HepG2 (cell line): ENCODE data around the gene DCAF7. TPM values are rescaled to one million over a fixed set of nuclear protein-coding genes. Genes with fewer than 3 reads are reported as not detected.

Experiments
- CSRNP1 ChIP-seq: sonication (generic); formaldehyde crosslinking; IDR thresholded peaks from 2 replicates; pipeline ENCODE4 v1.8.1; 2023; ENCODE audit warnings: mild to moderate bottlenecking, missing genetic modification reagents
- KLF11 ChIP-seq: IDR thresholded peaks from 2 replicates; pipeline ENCODE4 v1.6.1; 2016; ENCODE audit warnings: missing compliant biosample characterization
- MZF1 ChIP-seq: sonication (generic); formaldehyde crosslinking; IDR thresholded peaks from 2 replicates; pipeline ENCODE4 v1.8.1; 2023; ENCODE audit warnings: mild to moderate bottlenecking, missing genetic modification reagents, borderline replicate concordance
- NPAS2 ChIP-seq: sonication (generic); formaldehyde crosslinking; IDR thresholded peaks from 2 replicates; pipeline ENCODE4 v1.8.0; 2022; ENCODE audit warnings: mild to moderate bottlenecking, missing genetic modification reagents, borderline replicate concordance
- PAWR ChIP-seq: sonication (generic); formaldehyde crosslinking; IDR thresholded peaks from 2 replicates; pipeline ENCODE4 v1.4.0; 2020; ENCODE audit warnings: missing genetic modification reagents, mild to moderate bottlenecking, borderline replicate concordance
- PAXIP1 ChIP-seq: sonication (generic); formaldehyde crosslinking; conservative IDR thresholded peaks from 2 replicates; pipeline ENCODE4 v1.4.0; 2020; ENCODE audit warnings: mild to moderate bottlenecking, missing genetic modification reagents, moderate library complexity
- PRMT3 ChIP-seq: sonication (generic); formaldehyde crosslinking; IDR thresholded peaks from 2 replicates; pipeline ENCODE4 v1.8.1; 2022; ENCODE audit warnings: low read depth, mild to moderate bottlenecking, moderate library complexity, missing genetic modification reagents, borderline replicate concordance
- SRSF9 ChIP-seq: fragments of 200-400 bp; formaldehyde crosslinking; IDR thresholded peaks from 2 replicates; pipeline ENCODE4 v1.6.1; 2018; ENCODE audit warnings: borderline replicate concordance, mild to moderate bottlenecking, low read depth, low read length; ENCODE audit not compliant: insufficient read depth, poor library complexity, severe bottlenecking
- ZBTB46 ChIP-seq: sonication (generic); formaldehyde crosslinking; IDR thresholded peaks from 2 replicates; pipeline ENCODE4 v1.4.0; 2020; ENCODE audit warnings: mild to moderate bottlenecking, missing genetic modification reagents, borderline replicate concordance
- ZNF232 ChIP-seq: sonication (generic); formaldehyde crosslinking; IDR thresholded peaks from 2 replicates; pipeline ENCODE4 v1.4.0; 2020; ENCODE audit warnings: missing genetic modification reagents, borderline replicate concordance
- ZNF773 ChIP-seq: sonication (generic); formaldehyde crosslinking; IDR thresholded peaks from 2 replicates; pipeline ENCODE4 v1.4.0; 2020; ENCODE audit warnings: missing genetic modification reagents, borderline replicate concordance
- polyA plus RNA-seq, 8 experiments: library from polyadenylated mRNA; depleted of rRNA in 3 of 8; stranded (reverse) in 7 of 8; unstranded in 1 of 8; fragments of >200 nt; fragmentation: Illumina TruSeq in 4 of 8; extraction: Trizol in 4 of 8; gene quantifications; 2 replicates each; pipeline versions ENCODE4 v1.2.1 to v1.2.3, GENCODE V29; 2011 to 2016; ENCODE audit warnings: low read depth in 4 of 8, missing spikeins in 1 of 8, mixed read lengths in 1 of 8; ENCODE audit not compliant: insufficient read depth in 1 of 8
- total RNA-seq, 5 experiments: library from RNA; depleted of rRNA; stranded (reverse); fragments of >200 nt; fragmentation: Illumina TruSeq; extraction: Trizol; gene quantifications; 2 replicates each; pipeline ENCODE4 v1.2.3, GENCODE V29; 2016; ENCODE audit warnings: low read depth in 1 of 5
- TF ChIP-seq, protein P1 (sequence below): sonication (generic); formaldehyde crosslinking; IDR thresholded peaks from 2 replicates; pipeline ENCODE4 v1.4.0; 2020; ENCODE audit warnings: missing genetic modification reagents; ENCODE audit errors: not compliant biosample characterization
- TF ChIP-seq, protein P2 (sequence below): sonication (generic); formaldehyde crosslinking; IDR thresholded peaks from 2 replicates; pipeline ENCODE4 v1.4.0; 2020; ENCODE audit warnings: mild to moderate bottlenecking, missing genetic modification reagents, borderline replicate concordance

The DCAF7 gene
- total and polyA plus RNA-seq, 2 of the 13 experiments (the other 11 are each of a cell fraction or from before 2014, with no cell fraction given): 55.2 to 73.4 TPM

- TF ChIP-seq PAXIP1: peak; percentile 72
- peak; percentile 86; the same call in 1 of the 2 replicates for TF ChIP-seq ZNF773 (CRISPR knock-in tag)
- peak; percentile 90 for TF ChIP-seq ZNF232 (CRISPR knock-in tag)
- TF ChIP-seq, protein P1, sequence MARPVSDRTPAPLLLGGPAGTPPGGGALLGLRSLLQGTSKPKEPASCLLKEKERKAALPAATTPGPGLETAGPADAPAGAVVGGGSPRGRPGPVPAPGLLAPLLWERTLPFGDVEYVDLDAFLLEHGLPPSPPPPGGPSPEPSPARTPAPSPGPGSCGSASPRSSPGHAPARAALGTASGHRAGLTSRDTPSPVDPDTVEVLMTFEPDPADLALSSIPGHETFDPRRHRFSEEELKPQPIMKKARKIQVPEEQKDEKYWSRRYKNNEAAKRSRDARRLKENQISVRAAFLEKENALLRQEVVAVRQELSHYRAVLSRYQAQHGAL (CRISPR knock-in tag): peak; percentile 36
- no peak for TF ChIP-seq PAWR (CRISPR knock-in tag)
- no peak for TF ChIP-seq PRMT3
- no peak for TF ChIP-seq ZBTB46 (CRISPR knock-in tag)
- TF ChIP-seq, protein P2, sequence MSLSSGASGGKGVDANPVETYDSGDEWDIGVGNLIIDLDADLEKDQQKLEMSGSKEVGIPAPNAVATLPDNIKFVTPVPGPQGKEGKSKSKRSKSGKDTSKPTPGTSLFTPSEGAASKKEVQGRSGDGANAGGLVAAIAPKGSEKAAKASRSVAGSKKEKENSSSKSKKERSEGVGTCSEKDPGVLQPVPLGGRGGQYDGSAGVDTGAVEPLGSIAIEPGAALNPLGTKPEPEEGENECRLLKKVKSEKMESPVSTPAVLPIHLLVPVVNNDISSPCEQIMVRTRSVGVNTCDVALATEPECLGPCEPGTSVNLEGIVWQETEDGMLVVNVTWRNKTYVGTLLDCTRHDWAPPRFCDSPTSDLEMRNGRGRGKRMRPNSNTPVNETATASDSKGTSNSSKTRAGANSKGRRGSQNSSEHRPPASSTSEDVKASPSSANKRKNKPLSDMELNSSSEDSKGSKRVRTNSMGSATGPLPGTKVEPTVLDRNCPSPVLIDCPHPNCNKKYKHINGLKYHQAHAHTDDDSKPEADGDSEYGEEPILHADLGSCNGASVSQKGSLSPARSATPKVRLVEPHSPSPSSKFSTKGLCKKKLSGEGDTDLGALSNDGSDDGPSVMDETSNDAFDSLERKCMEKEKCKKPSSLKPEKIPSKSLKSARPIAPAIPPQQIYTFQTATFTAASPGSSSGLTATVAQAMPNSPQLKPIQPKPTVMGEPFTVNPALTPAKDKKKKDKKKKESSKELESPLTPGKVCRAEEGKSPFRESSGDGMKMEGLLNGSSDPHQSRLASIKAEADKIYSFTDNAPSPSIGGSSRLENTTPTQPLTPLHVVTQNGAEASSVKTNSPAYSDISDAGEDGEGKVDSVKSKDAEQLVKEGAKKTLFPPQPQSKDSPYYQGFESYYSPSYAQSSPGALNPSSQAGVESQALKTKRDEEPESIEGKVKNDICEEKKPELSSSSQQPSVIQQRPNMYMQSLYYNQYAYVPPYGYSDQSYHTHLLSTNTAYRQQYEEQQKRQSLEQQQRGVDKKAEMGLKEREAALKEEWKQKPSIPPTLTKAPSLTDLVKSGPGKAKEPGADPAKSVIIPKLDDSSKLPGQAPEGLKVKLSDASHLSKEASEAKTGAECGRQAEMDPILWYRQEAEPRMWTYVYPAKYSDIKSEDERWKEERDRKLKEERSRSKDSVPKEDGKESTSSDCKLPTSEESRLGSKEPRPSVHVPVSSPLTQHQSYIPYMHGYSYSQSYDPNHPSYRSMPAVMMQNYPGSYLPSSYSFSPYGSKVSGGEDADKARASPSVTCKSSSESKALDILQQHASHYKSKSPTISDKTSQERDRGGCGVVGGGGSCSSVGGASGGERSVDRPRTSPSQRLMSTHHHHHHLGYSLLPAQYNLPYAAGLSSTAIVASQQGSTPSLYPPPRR (CRISPR knock-in tag): peak; percentile 54; the same call in 1 of the 2 replicates
- TF ChIP-seq MZF1 (CRISPR knock-in tag): peak; percentile 98; the same call in 1 of the 2 replicates
- no peak for TF ChIP-seq SRSF9
- TF ChIP-seq KLF11 (CRISPR knock-in tag): peak; percentile 78; the same call in 1 of the 2 replicates
- no peak for TF ChIP-seq NPAS2 (CRISPR knock-in tag)
- TF ChIP-seq CSRNP1 (CRISPR knock-in tag): no peak; the same call in 1 of the 2 replicates
These were observed 71.7 kb downstream of the DCAF7 start, which contains the start of gene MAP3K3 (continued) for GRCh38 chr17:63621684-63622573.
